B cell (primary cell): Measurements from ENCODE around the gene GDF2. TPM values are rescaled to one million over a fixed set of nuclear protein-coding genes. Genes with fewer than 3 reads are reported as not detected.

Experiments
- ATAC-seq: fragments of 200-7000 bp; cut with Tn5 transposase; one replicate; pipeline ENCODE4 v1.10.0; 2021; ENCODE audit warnings: low read depth, mild to moderate bottlenecking, moderate number of reproducible peaks, moderate library complexity
- CTCF ChIA-PET: fragments of 350-600 bp; sonication (Branson Sonifier 250); formaldehyde crosslinking; loops from one replicate; lab custom pipeline; 2021; ENCODE audit warnings: antibody characterized with exemption, inconsistent platforms; lab: Charles Lee
- POLR2A ChIA-PET: fragments of 350-600 bp; sonication (Branson Sonifier 250); formaldehyde crosslinking; loops from one replicate; lab custom pipeline; 2021; ENCODE audit warnings: antibody characterized with exemption; lab: Charles Lee
- DNase-seq: peaks from one replicate; pipeline ENCODE4 v3.0.0; 2013
- H2AFZ ChIP-seq: 2 replicates; pipeline ENCODE4 v1.6.1; 2012; ENCODE audit warnings: mild to moderate bottlenecking, low read depth, low read length; ENCODE audit not compliant: insufficient read depth, poor library complexity, severe bottlenecking
- H3K27ac ChIP-seq, 2 donors: 1 replicate in 1 of 2; 2 replicates in 1 of 2; pipeline ENCODE4 v1.5.1; 2012 to 2013; ENCODE audit warnings: low read length in 2 of 2, mild to moderate bottlenecking in 2 of 2, moderate library complexity in 1 of 2
- H3K27me3 ChIP-seq, 4 experiments: fragments of 200-600 bp in 1 of 4; sonication (generic) in 1 of 4; replicated peaks in 1 of 4; 1 replicate in 2 of 4; 2 replicates in 2 of 4; pipeline versions ENCODE4 v1.6.1 to v1.7.0; 2013 to 2016; ENCODE audit warnings: low read length in 3 of 4, mild to moderate bottlenecking in 2 of 4, mixed read lengths in 1 of 4, moderate library complexity in 1 of 4; ENCODE audit not compliant: insufficient read depth in 4 of 4, control insufficient read depth in 3 of 4; ENCODE audit errors: control extremely low read depth in 1 of 4
- H3K36me3 ChIP-seq, 2 experiments: replicated peaks in 1 of 2; 1 replicate in 1 of 2; 2 replicates in 1 of 2; pipeline versions ENCODE4 v1.6.1 to v1.7.1; 2013; ENCODE audit warnings: low read length in 1 of 2; ENCODE audit not compliant: insufficient read depth in 2 of 2, control insufficient read depth in 1 of 2; ENCODE audit errors: control extremely low read depth in 1 of 2, extremely low read depth in 1 of 2
- H3K4me1 ChIP-seq, 2 donors: fragments of 200-600 bp in 1 of 2; sonication (generic) in 1 of 2; 1 replicate in 1 of 2; 2 replicates in 1 of 2; pipeline versions ENCODE4 v1.5.1 to v1.6.1; 2013 to 2017; ENCODE audit warnings: low read length in 2 of 2; ENCODE audit not compliant: control insufficient read depth in 2 of 2, insufficient read depth in 2 of 2
- H3K4me2 ChIP-seq: replicated peaks from 2 replicates; pipeline ENCODE3; 2012; ENCODE audit warnings: mild to moderate bottlenecking, low read depth, low read length; ENCODE audit not compliant: poor library complexity, severe bottlenecking
- H3K4me3 ChIP-seq, 5 experiments: fragments of 200-600 bp in 1 of 5; sonication (generic) in 1 of 5; 1 replicate in 3 of 5; 2 replicates in 2 of 5; pipeline versions ENCODE4 v1.5.1 to v1.7.0; 2011 to 2016; ENCODE audit warnings: low read length in 4 of 5, mild to moderate bottlenecking in 4 of 5, low read depth in 2 of 5, control low read depth in 1 of 5, moderate library complexity in 1 of 5; ENCODE audit not compliant: insufficient read depth in 1 of 5; ENCODE audit errors: control extremely low read depth in 1 of 5, extremely low read depth in 1 of 5
- H3K79me2 ChIP-seq: fragments of 200-600 bp; sonication (generic); one replicate; pipeline ENCODE4 v1.6.0; 2016; ENCODE audit warnings: low read length; ENCODE audit not compliant: control insufficient read depth, insufficient read depth
- H3K9ac ChIP-seq: fragments of 200-600 bp; sonication (generic); 2 replicates; pipeline ENCODE4 v1.6.1; 2017; ENCODE audit warnings: mild to moderate bottlenecking, low read length, moderate library complexity
- H3K9me3 ChIP-seq, 3 donors: one replicate each; pipeline versions ENCODE4 v1.6.1 to v1.7.1; 2013; ENCODE audit warnings: low read length in 2 of 3; ENCODE audit not compliant: control insufficient read depth in 2 of 3, insufficient read depth in 1 of 3; ENCODE audit errors: control extremely low read depth in 1 of 3
- H4K20me1 ChIP-seq: 2 replicates; pipeline ENCODE4 v1.6.0; 2012; ENCODE audit warnings: mild to moderate bottlenecking, low read length; ENCODE audit not compliant: insufficient read depth, control insufficient read depth, poor library complexity, severe bottlenecking
- H3K27ac Mint-ChIP-seq: one replicate; pipeline ENCODE4 v1.8.0; 2021; ENCODE audit warnings: mixed read lengths
- H3K27me3 Mint-ChIP-seq: one replicate; pipeline ENCODE4 v1.8.0; 2021; ENCODE audit warnings: mixed read lengths
- H3K4me1 Mint-ChIP-seq: one replicate; pipeline ENCODE4 v1.8.0; 2021; ENCODE audit warnings: mixed read lengths
- H3K4me3 Mint-ChIP-seq: one replicate; pipeline ENCODE4 v1.8.0; 2021; ENCODE audit warnings: mixed read lengths
- H3K9me3 Mint-ChIP-seq: one replicate; pipeline ENCODE4 v1.8.0; 2022; ENCODE audit warnings: mixed read lengths; ENCODE audit not compliant: insufficient read depth
- CTCF ChIP-seq: fragments of 200-600 bp; IDR thresholded peaks from one replicate; pipeline ENCODE4 v1.8.0; 2022; ENCODE audit warnings: antibody characterized with exemption, mild to moderate bottlenecking
- EZH2 ChIP-seq: IDR thresholded peaks from 2 replicates; pipeline ENCODE4 v1.6.1; 2012; ENCODE audit warnings: borderline replicate concordance, low read depth, mild to moderate bottlenecking, moderate library complexity, low read length; ENCODE audit not compliant: insufficient read depth, poor library complexity, severe bottlenecking
- WGBS: methylation state at CpG from one replicate; pipeline ENCODE4 v1.1.5; 2013; ENCODE audit warnings: missing lambda C conversion rate; ENCODE audit not compliant: insufficient coverage; 5-methylcytosine and 5-hydroxymethylcytosine counted together
- intact Hi-C: fragments of 100-400 bp; cut with micrococcal nuclease; formaldehyde crosslinking; loops from one replicate; pipeline ENCODE4 v1.10.0; 2022
- polyA plus RNA-seq: library from polyadenylated mRNA; depleted of rRNA; stranded (reverse); fragments of >200 nt; gene quantifications from 2 replicates; pipeline ENCODE4 v1.2.3, GENCODE V29; 2012
- total RNA-seq, 2 donors: library from RNA; stranded (reverse); fragments of 120-200 nt in 1 of 2; gene quantifications; 1 replicate in 1 of 2; 2 replicates in 1 of 2; pipeline versions ENCODE4 v1.2.3 to v1.2.4, GENCODE V29; 2013 to 2022

GDF2 gene
- total and polyA plus RNA-seq, 2 donors (not counting 1 experiment from before 2014, with no cell fraction given), result not detected

- DNase-seq (no peak), ATAC-seq (no peak)
- Histone ChIP-seq H3K9me3 (no peaks in the 10 kb centered on the region), H4K20me1 (no peaks in the 10 kb centered on the region), H3K4me1 (no peaks in the 10 kb centered on the region), H3K4me2 (no peak overlapping the region), H3K27me3 (no peaks in the 10 kb centered on the region), H3K27ac (no peak overlapping the region), H3K9ac (no peak overlapping the region), H3K79me2 (no peaks in the 10 kb centered on the region), H2AFZ (no peak overlapping the region), H3K4me3 (no peak overlapping the region), H3K36me3 (no peaks in the 10 kb centered on the region)
- WGBS, result 92% methylated on average over 7 of the region's 9 CpGs
- ChIA-PET CTCF (interaction anchor here (1.1 to 10.0 kb wide), 5 partner anchors 9 to 295 kb away, joined by 4 to 201 read pairs (median 5); no protein-coding TSS in a partner anchor), POLR2A (no interaction called here)
- no peak overlapping the region for H3K27ac Mint-ChIP-seq
- TF ChIP-seq CTCF (no peak), EZH2 (no peak)
- H3K27me3 Mint-ChIP-seq, result peaks cover 3% of the 10 kb centered on the region
- H3K4me1 Mint-ChIP-seq, result no peaks in the 10 kb centered on the region
- intact Hi-C loops, result no loop called here
- H3K9me3 Mint-ChIP-seq, result no peaks in the 10 kb centered on the region
- H3K4me3 Mint-ChIP-seq, result no peak overlapping the region
These were observed 7.8 kb upstream of the GDF2 start for GRCh38 chr10:47314416-47314970.

GRCh38 chr10:47315421-47315820, 6.8 kb upstream of the GDF2 start:
- no peak overlapping the region for H3K27ac ChIP-seq
- ATAC-seq (no peak), DNase-seq (no peak)
- H3K9me3 ChIP-seq, result no peaks in the 10 kb centered on the region
- H2AFZ ChIP-seq, result no peak overlapping the region
- H3K4me1 ChIP-seq, result no peaks in the 10 kb centered on the region
- H3K4me3 ChIP-seq, result no peak overlapping the region
- H3K27me3 ChIP-seq, result no peaks in the 10 kb centered on the region
- ChIA-PET POLR2A (no interaction called here), CTCF (interaction anchor here (1.7 to 10.0 kb wide), 3 partner anchors 9 to 290 kb away, joined by 4 to 201 read pairs (median 83); no protein-coding TSS in a partner anchor)
- no peaks in the 10 kb centered on the region for H3K36me3 ChIP-seq
- no peaks in the 10 kb centered on the region for H4K20me1 ChIP-seq
- no peak overlapping the region for H3K9ac ChIP-seq
- no peak for TF ChIP-seq CTCF
- TF ChIP-seq EZH2, result no peak
- no peak overlapping the region for H3K27ac Mint-ChIP-seq
- 89% methylated on average over 2 of the region's 2 CpGs for WGBS
- H3K9me3 Mint-ChIP-seq, result no peaks in the 10 kb centered on the region
- no peaks in the 10 kb centered on the region for H3K4me1 Mint-ChIP-seq
- no peak overlapping the region for H3K4me2 ChIP-seq
- no peak overlapping the region for H3K4me3 Mint-ChIP-seq
- intact Hi-C loops, result no loop called here
- peaks cover 3% of the 10 kb centered on the region for H3K27me3 Mint-ChIP-seq
- no peaks in the 10 kb centered on the region for H3K79me2 ChIP-seq
